Measurements from ENCODE around the gene BCAR1.

DNA sequence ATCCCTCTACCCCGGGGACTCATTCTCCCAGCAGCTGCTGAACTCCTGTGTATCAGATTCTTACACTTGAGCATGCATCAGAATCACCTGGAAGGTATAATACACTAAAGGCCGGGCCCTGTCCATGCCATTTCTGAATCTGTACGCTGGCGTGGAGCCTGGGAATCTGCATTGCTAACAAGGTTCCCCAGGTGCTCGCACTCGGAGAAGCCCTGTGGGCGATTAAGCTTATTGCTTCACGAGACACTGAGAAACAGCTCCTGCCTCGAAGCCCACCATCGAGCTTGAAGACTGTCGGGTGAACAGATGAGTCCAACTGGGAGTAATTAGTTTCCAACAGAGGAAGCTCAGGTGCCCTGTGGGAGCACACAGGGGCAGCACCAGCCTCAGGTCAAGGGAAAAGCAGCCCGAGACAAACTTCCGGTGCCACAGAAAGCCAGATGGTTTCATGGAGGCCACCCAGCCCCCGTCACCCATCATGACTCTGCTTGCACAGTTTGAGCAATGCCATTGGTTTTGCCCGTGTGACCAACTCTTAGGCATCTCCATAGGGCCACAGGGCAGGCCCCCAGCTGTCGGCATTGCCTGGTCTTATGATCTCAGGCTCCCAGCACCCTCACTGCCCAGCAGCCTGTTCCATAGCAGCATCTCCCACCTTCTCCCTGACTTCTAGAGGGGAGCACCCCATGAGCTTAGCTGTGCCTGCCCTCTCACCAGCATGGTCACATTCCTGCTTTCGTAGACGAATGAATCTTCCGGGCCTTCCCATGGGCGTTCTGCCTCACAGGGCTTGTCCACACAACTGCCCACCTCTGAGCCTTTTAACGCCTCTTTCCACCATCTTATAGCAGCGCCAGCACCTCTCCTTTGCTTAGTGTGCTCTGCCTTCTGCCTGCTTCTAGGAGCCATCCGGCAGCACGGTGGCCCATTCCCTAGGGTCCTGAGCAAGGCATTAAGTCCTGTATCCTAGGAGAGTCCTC is 55.3 kb downstream of the BCAR1 start:
- TF ChIP-seq, protein P1, sequence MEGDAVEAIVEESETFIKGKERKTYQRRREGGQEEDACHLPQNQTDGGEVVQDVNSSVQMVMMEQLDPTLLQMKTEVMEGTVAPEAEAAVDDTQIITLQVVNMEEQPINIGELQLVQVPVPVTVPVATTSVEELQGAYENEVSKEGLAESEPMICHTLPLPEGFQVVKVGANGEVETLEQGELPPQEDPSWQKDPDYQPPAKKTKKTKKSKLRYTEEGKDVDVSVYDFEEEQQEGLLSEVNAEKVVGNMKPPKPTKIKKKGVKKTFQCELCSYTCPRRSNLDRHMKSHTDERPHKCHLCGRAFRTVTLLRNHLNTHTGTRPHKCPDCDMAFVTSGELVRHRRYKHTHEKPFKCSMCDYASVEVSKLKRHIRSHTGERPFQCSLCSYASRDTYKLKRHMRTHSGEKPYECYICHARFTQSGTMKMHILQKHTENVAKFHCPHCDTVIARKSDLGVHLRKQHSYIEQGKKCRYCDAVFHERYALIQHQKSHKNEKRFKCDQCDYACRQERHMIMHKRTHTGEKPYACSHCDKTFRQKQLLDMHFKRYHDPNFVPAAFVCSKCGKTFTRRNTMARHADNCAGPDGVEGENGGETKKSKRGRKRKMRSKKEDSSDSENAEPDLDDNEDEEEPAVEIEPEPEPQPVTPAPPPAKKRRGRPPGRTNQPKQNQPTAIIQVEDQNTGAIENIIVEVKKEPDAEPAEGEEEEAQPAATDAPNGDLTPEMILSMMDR (optimal IDR thresholded peaks at IDR 0.05 in 1 of 3, IDR thresholded peaks at IDR 0.05 in 1 of 3, conservative IDR thresholded peaks at IDR 0.05 in 1 of 3; ENCODE audit: extremely low read depth in 1 of 3, insufficient read depth in 2 of 3, low read length in 3 of 3): no peak
- no peak for TF ChIP-seq EZH2 (IDR thresholded peaks at IDR 0.05; ENCODE audit: low read length)

Data from keratinocyte (primary cell).